HUDEP-2 (cell line): ENCODE data around the gene ITLN1.
"Not testable (repeated sequence)": the region's sequence is repeated elsewhere in the genome, so short reads cannot be mapped to it uniquely, and the experiment has no call there.

Experiments used
- DNase-seq, 76 experiments: peaks; one replicate each; lab custom pipeline; 2025; ENCODE audit not compliant: unreplicated experiment in 76 of 76; lab: John Stamatoyannopoulos, UW

Gene ITLN1

DNA sequence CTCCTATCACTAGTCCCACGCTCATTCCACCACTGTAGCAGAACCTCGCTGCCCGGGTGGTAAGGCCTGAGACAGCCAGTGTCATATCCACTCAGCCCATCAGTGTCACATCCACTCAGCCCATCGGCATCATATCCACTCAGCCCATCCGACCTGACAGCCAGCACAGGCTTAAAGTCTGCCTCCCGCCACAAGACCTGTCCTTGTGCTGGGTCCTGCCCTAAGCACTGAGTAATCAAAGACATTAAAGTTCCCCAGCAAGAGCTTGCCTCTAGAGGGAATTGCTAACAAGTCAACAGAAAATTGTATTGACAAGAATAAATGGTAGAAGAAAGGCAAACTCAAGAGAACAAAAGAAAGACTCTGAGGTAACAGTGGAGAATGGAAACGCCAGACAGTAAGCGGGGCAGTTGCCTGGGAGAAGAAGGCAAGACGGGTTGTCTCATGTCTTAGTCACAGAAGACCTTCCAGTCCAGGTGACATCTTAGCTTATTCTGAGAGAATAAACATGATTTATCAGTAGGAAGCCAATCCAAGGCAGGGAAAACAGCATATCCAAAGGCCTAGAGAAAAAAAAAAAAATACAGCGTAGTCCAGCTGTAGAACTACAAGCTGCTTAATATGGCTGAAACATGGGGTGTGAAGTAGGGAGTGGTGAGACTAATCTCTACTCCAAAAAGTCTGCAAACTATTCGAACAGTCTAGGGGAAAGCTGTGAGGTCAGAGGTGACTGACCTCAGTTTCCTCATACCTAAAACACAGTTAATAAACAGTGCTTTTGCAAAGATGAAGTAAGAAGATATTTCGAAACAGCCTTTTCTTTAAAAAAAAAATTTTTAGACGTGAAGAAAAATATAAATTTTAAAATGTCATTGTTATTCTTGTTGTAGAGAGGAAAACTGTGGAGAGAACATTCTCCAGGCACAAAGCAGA is 1.1 kb downstream of the ITLN1 start:
- DNase-seq = no peak

DNA sequence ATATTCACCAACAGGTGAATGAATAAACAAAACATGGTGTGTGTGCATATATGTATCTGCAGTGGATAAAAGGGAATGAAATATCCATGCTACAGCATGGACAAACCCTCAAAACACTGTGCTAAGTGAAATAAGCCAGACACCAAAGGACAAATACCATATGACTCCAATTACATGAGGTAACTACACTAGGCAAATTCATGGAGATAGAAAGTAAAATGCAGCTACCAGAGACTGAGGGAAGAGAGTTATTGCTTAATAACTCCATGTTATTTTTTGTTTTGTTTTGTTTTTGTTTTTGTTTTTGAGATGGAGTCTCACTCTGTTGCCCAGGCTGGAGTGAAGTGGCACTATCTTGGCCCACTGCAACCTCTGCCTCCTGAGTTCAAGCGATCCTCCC is 2.4 kb downstream of the ITLN1 start:
- no peak for DNase-seq

DNA sequence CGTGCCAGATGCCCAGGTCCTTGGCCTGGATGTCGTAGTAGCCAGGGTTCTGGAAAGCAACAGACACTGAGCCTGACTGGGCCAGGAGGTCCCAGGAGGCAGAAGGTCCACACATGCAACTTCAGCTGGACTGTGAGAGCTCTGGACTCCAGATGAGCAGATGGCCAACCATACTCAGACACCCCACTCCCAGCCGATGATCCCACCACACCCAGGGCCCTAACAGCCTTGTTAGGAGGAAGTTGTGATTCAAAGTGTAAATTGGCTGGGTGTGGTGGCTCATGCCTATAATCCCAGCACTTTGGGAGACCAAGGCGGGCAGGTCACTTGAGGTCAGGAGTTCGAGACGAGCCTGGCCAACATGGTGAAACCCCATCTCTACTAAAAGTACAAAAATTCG is 3.7 kb downstream of the ITLN1 start:
- DNase-seq = not testable (repeated sequence)

DNA sequence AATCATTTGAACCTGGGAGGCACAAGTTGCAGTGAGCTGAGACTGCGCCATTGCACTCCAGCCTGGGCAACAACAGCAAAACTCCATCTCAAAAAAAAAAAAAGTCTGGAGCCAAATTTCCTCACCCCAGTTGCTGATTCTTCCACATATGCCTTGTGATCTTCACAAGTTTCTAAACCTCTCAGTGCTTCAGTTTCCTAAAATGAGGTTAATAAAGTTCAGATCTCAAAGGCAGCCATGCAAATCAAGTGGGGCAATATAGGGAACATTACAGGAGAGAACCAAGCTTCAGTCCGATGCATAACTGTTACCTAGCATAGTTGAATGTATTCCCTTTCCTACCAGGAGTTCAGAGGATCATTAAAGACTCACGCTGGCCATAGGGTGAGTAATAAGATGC is 4.8 kb downstream of the ITLN1 start:
- DNase-seq = no peak

DNA sequence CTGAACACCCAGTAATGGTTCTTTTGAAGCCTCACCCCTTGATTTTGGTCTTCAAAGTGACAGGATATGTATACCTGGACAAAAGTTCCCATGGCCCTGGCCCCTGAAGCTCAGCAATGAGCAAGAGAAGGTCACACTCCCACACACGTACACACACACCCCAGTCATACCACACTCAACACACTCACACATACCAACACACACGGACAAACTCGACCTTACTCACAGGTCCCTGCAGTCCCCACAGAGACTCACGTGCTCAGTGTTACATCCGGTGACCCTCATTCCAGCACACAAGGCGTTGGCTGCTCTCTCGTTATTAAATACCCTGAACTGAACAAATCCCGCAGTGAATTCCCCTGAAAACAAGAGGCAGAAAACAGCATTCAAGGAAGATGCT is 5.9 kb downstream of the ITLN1 start:
- no peak for DNase-seq

DNA sequence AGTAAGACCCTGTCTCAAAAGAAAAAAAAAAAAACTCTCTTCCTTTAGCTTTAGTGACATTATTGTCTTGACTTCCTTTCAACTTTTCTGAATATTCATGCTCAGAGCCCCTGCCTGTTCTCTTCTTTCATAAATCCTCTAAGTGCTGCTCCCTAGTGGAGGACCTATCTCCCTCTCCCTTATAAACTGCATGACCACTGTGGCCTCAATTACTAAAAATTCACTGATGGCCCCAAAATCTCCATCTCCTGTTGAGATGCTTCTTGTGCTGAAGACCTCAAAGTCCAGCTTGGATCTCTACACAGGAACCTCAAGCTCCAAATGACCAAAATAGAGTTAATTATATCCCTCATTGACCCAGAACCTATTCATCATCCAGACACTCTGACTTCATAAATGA is 7.8 kb downstream of the ITLN1 start:
- peak in 5 of 76 experiments; percentile 1 to 12 (median 8) for DNase-seq

DNA sequence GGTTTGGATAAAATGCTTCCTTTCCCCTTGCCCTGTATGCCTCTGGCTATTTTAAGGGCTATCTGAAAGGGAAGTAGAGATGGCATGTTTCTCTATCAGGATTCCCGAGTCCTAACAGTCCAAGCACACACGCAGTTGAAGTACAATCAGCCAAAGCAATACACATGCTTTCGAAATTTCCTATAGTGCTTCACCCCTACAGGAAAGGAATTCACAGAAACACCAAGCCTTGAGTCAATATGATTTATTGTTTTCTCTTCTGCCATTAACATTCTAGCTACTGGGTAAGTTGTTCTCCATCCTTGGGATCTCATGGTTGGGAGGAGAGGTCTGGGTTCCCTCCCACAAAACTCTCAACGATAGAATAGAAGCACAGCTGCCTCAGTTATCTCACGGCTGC is 8.7 kb downstream of the ITLN1 start:
- DNase-seq = no peak

DNA sequence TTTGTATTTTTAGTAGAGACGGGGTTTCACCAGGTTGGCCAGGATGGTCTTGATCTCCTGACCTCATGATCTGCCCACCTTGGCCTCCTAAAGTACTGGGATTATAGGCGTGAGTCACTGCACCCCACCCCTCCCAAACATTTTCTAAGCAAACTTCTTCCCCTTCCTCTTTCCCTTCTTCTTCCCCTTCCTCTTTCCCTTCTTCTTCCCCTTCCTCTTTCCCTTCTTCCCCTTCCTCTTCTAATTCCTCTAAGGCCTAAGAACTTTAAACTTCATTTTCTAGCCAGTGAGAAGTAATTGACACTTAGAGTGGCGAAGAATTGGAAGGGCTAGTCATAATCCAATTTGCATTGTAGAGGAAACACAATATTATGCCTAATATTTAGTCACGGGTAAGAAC is 9.4 kb downstream of the ITLN1 start:
- DNase-seq = not testable (repeated sequence)

DNA sequence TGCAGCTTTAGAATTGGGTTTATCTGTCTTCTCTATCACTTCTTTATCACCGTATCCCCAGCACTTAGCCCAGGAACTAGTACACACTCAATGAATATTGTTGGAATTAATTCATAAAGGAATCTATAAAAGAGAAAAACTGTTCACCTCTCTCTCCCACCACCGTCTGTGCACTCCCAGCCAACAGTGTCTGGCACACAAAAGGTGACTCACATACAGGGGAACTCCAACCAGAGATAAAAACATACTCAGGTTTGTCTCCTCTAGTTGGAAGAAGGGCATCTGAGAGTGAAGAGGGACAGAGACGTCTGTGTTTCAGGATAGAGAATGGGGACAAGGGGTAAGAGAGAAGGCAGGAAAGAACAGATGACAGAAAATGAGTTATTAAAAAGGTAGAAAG is 10.0 kb downstream of the ITLN1 start:
- no peak for DNase-seq

DNA sequence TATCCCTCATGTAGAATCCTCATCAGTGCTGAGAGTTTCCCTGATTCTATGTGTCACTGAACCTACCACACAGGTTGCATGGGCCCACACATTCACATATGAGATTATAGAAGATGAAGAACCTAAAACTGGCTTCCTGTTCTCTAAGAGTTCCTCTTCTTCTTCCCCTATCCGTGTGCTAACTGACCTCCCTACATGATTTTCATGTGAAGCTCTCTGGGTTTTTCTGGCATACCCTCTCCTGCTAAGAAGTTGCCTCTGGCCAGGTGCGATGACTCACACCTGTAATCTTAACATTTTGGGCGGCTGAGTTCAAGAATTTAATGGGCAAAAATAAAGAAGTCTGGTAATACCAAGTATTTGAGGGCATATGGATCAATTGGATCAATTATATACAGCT is 16.8 kb downstream of the ITLN1 start:
- DNase-seq = no peak

DNA sequence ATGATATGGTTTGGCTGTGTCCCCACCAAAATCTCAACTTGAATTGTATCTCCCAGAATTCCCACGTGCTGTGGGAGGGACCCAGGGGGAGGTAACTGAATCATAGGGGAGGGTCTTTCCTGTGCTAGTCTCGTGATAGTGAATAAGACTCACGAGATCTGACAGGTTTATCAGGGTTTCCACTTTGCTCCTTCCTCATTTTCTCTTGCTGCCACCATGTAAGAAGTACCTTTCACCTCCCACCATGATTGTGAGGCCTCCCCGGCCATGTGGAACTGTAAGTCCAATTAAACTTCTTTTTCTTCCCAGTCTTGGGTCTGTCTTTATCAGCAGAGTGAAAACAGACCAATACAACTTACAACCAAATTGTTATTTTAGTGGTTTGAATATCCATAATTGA is 17.3 kb downstream of the ITLN1 start:
- DNase-seq = not testable (repeated sequence)

DNA sequence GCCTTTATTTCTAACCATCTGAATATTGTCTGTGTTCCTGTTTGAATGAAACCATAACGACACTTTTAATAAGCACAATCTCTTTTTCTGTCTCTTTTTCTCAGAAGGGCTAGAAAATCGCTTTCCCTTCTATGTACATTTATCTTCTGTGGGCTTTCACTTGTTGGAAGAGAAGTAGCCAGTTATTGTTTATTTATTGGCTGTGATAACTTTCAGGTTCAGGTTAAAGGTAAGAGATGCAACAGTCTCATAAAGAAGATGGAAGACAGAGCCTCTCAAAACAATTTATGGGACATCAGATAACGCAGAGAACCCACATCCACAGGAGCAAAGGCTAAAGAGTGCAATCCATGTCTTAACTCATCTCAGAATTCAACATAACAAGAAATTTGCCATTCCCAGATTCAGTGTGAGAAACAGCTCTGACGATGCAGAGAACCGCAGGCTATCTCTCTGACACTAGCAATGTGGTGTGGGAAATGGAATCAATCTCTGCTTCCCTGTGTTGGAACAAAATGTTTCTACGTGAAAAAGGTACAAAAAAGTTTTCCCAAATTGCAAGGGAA is 18.2 kb downstream of the ITLN1 start:
- no peak for DNase-seq

DNA sequence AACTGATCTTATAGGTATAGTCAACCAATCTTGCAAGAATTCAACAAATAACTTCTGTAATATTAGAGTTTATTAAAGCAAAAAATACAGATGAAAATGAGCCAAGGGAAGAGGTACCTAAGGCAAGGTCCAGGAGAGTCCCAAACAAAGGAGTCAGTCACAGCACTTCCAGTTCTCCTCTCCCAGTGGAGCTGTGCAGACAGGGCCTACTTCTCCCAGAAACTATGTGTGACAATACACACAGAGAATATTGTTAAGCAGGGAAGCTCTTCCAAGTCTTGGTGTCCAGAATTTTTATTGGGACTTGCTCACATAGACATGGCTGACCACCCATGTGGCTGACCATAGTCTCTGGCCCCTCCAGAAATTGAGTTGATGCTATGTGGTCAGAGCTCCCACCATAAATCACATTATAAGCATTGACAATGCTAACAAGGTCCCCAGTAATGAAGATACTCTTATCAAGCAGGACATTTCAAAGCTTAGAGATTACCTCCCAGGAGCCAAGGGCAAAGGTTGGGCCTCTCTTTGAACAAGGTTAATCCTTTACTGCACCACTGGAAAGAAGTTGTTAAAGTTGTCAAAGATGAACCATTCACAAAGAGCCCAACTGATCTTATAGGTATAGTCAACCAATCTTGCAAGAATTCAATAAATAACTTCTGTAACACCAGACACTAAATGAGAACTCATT is 18.8 kb downstream of the ITLN1 start:
- no peak for DNase-seq

DNA sequence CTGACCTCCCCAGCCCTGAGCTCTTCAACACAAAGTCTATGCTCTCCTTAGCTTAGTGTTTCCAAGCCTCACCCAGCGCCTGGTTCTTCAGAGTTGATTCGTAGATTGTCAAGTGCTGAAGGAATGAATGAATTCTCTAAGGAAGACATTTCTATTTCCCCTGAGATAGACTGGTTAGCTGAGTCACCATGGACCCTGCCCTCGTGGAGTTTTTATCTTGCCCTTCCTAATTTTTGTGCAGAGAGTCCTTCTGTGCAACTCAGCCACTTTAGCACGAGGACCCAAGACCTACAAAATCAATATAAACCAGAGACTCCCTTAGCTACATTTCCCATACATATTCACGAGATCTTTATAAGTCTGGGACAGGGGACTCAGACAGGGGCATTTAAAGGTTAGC is 19.6 kb downstream of the ITLN1 start:
- DNase-seq = no peak

DNA sequence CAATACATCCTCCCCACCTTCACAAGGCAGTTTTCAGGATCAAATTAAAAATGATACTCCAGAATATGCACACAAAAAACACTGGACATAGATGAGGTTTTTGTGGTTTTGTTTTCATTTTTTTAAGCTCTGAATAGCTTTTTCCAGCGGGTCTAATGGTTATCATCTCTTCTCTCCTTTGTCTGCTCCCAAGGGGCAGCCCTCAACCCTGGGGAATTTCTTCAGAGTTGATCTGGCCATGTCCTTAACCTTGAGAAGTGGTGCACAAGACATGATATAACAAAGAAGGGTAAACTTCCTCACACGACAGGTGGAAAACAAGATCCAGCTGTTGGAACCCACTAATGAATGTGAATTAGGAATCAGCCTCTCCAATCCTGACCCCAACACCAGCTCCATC is 20.8 kb downstream of the ITLN1 start:
- no peak for DNase-seq

DNA sequence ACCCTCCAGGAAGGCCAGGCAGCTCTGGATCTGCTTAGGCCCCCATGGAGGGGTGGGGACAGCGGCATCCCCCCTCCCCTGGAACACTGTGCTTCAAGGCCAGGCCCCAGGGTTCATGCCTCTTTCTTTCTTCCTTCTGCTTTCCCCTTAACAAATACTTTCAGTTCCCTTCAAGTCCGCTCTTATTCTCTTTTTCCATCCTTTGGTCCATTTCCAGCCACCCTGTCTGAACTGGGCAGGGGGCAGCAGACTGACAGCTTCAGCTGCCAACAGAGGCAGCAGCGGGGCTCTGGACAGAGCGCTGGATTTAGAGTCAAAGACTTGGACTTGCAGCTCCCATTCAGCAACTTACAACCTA is 21.2 kb downstream of the ITLN1 start:
- no peak for DNase-seq

DNA sequence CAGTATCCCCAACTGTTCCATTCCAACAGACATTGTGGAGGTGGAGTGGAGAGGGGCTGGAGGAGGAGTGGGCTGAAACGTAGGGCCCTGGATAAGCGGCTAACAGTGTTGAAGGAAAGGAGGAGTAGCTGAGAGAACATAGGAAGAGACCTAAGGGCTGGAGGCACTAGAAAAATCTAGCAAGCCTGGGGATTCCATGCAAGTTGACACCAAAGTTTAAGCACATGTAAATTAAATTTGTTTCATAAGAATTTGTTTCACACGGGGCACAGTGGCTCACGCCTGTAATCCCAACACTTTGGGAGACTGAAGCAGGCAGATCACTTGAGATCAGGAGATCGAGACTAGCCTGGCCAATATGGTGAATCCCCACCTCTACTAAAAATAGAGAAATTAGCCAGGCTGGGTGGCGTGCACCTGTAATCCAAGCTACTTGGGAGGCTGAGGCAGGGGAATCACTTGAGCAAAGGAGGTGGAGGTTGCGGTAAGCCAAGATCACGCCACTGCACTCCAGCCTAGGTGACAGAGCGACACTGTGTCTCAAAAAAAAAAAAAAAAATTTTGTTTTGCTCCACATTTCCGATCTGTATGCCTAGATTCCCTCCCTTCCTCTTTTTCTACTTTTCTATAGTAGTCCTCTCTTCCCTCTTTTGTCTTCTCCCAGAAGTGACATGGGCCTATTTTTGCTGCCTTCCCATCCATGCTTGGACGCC is 21.8 kb downstream of the ITLN1 start:
- DNase-seq = no peak

DNA sequence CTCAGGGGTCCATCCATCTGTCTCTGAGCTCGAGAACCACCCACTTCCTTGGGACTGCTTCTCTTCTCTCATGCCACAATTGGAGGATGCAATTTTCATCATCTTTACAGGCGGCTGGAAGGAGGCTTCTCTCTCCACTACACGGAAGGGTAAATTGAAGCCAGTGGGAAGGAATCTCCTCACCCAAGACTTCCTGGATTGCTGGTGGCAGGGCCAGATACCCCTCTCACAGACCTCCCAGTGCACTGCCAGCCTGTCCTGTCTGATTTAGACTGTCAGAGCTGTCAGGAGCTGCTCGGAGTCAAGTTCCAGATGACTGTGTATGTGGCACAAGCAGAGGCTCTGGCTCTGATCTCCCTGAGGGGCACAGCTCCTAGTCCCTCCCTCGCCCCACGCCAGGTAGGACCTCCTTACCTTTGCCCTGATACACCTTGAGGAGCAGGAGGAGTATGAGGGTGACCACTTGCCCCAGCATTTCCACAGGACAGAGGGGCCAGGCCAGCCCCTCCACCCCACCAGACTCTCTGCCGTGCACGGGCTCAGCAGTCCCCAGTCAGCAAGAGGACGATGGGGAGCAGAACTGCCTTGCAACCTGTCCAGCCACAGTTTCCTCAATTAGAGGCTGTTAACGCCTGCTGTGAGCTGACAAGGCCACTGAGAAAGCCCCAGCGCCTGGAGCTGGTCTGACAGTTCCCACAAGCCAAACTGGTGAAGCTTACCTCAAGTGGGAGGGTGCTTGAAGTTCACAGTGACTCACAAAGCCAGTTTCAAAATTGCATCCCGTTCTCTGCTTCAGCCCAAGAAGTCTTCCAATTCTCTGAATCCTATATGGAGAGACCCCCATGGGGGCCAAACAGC is 22.5 kb downstream of the ITLN1 start, which contains the start of gene CD244:
CD244 (minus strand) TSS at position 685 of the 858 bp plus-strand sequence; CDS start at position 475, 210 bp downstream.
- DNase-seq = peak in 8 of 76 experiments; percentile 3 to 45 (median 22)

DNA sequence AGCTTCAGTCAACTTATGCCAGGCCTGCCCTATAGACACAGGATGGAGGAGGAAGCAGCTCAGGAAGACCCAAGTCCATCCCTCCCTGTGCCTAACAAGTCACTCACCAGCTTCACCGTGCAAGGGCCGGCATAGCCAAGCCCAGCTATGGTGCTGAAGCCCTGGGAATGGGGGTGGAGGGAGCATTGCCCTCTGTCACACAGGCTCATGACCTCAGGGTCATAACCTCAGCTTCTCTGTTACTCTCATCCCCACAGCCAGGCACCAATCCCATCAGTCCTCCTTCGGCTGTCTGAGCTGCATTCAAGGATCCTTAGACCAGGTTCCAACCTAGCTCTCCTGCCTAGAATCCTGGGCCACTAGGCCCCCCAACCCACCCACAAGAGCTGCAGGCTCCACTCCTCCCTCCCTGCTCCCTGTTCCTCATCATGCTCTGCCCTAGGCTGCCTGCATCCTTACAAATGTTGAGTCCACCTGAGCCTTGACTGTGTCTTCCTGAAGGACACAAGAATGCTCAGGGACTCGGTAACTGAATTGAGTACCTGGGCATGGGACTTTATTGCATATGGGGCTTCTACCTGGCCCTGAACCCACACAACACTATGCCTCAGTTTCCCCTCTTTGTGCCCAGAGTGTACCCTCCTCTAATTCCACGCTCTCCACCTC is 24.0 kb downstream of the ITLN1 start:
- DNase-seq = no peak

DNA sequence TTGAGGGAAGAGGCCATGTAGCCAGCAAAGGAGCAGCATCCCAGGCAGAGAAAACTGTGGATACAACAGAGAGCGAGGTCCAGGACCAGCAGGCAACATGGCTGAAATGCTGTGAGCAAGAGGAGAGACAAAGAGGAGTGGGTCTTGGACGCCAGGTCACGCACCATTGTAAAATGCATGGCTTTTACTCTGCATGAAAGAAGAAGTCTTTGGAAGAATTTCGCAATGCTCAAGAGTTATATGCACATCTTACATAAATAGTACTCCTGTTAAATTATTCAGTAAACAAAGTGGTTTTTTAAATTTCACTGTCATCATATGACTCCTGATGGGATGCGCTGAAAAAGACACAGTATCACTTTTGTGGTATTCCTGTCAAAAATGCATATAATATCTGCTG is 25.8 kb downstream of the ITLN1 start:
- DNase-seq = no peak
